ENCODE data around the gene SHE.

Gene SHE

GRCh38 chr1:154521695-154522094 is 19.5 kb upstream of the SHE start:
- H3K4me1 ChIP-seq (ENCODE audit: insufficient read depth, low read length, poor library complexity, severe bottlenecking), result no peaks in the 10 kb centered on the region
- H3K27me3 ChIP-seq (ENCODE audit: insufficient read depth, low read length, poor library complexity, severe bottlenecking), result no peaks in the 10 kb centered on the region
- no peaks in the 10 kb centered on the region for H4K20me1 ChIP-seq (ENCODE audit: insufficient read depth, low read length, poor library complexity, severe bottlenecking)
- no peaks in the 10 kb centered on the region for H3K9me3 ChIP-seq (ENCODE audit: insufficient read depth, low read depth, low read length)
- no peaks in the 10 kb centered on the region for H3K79me2 ChIP-seq (ENCODE audit: insufficient read depth, low read length)
- H3K9ac ChIP-seq (ENCODE audit: low read depth, low read length, poor library complexity, severe bottlenecking), result no peak overlapping the region
- H3F3A ChIP-seq (ENCODE audit: low read depth), result no peaks in the 10 kb centered on the region
- H2AFZ ChIP-seq (ENCODE audit: low read length), result no peak overlapping the region
- H3K4me3 ChIP-seq (ENCODE audit: low read length, poor library complexity, severe bottlenecking), result no peak overlapping the region
- no peaks in the 10 kb centered on the region for H3K36me3 ChIP-seq (ENCODE audit: insufficient read depth, low read length)
- no peak for TF ChIP-seq EZH2phosphoT487 (IDR thresholded peaks at IDR 0.05; ENCODE audit: borderline replicate concordance)
- TF ChIP-seq, protein P1, sequence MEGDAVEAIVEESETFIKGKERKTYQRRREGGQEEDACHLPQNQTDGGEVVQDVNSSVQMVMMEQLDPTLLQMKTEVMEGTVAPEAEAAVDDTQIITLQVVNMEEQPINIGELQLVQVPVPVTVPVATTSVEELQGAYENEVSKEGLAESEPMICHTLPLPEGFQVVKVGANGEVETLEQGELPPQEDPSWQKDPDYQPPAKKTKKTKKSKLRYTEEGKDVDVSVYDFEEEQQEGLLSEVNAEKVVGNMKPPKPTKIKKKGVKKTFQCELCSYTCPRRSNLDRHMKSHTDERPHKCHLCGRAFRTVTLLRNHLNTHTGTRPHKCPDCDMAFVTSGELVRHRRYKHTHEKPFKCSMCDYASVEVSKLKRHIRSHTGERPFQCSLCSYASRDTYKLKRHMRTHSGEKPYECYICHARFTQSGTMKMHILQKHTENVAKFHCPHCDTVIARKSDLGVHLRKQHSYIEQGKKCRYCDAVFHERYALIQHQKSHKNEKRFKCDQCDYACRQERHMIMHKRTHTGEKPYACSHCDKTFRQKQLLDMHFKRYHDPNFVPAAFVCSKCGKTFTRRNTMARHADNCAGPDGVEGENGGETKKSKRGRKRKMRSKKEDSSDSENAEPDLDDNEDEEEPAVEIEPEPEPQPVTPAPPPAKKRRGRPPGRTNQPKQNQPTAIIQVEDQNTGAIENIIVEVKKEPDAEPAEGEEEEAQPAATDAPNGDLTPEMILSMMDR (conservative IDR thresholded peaks at IDR 0.05; ENCODE audit: low read length), result no peak
- H3K4me2 ChIP-seq (ENCODE audit: low read depth, low read length, poor library complexity, severe bottlenecking), result no peak overlapping the region
- H3K9me2 ChIP-seq (replicated peaks; ENCODE audit: low read depth, low read length), result no peaks in the 10 kb centered on the region

DNA sequence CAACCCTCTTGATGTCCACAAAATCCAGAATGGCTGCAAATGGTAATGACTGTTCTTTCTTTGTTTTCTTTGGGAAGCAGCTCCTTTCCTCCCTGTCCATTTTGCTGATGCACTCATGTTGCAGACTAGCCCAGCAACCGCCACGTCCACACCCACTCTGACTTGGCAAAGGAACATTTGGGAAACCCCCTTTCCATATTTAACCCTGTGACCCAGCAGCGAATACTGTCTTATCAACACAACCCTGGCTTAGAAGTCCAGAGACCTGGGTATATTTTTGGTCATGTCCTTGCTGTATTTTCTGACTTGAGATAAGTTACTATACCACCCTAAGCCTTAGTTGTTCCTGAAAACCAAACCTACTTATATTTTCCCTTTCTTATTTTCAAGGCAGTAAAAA is 18.1 kb upstream of the SHE start:
- Histone ChIP-seq H3K4me1 (ENCODE audit: insufficient read depth, low read length, poor library complexity, severe bottlenecking) (no peaks in the 10 kb centered on the region), H3F3A (ENCODE audit: low read depth) (no peaks in the 10 kb centered on the region), H3K4me3 (ENCODE audit: low read length, poor library complexity, severe bottlenecking) (no peak overlapping the region), H3K79me2 (ENCODE audit: insufficient read depth, low read length) (no peaks in the 10 kb centered on the region), H3K36me3 (ENCODE audit: insufficient read depth, low read length) (no peaks in the 10 kb centered on the region), H2AFZ (ENCODE audit: low read length) (no peak overlapping the region), H3K9me2 (replicated peaks; ENCODE audit: low read depth, low read length) (no peaks in the 10 kb centered on the region), H3K9ac (ENCODE audit: low read depth, low read length, poor library complexity, severe bottlenecking) (no peak overlapping the region), H4K20me1 (ENCODE audit: insufficient read depth, low read length, poor library complexity, severe bottlenecking) (no peaks in the 10 kb centered on the region), H3K9me3 (ENCODE audit: insufficient read depth, low read depth, low read length) (no peaks in the 10 kb centered on the region), H3K4me2 (ENCODE audit: low read depth, low read length, poor library complexity, severe bottlenecking) (no peak overlapping the region), H3K27me3 (ENCODE audit: insufficient read depth, low read length, poor library complexity, severe bottlenecking) (no peaks in the 10 kb centered on the region)
- TF ChIP-seq, protein P1 (conservative IDR thresholded peaks at IDR 0.05; ENCODE audit: low read length), result no peak
- TF ChIP-seq EZH2phosphoT487 (IDR thresholded peaks at IDR 0.05; ENCODE audit: borderline replicate concordance), result no peak

DNA sequence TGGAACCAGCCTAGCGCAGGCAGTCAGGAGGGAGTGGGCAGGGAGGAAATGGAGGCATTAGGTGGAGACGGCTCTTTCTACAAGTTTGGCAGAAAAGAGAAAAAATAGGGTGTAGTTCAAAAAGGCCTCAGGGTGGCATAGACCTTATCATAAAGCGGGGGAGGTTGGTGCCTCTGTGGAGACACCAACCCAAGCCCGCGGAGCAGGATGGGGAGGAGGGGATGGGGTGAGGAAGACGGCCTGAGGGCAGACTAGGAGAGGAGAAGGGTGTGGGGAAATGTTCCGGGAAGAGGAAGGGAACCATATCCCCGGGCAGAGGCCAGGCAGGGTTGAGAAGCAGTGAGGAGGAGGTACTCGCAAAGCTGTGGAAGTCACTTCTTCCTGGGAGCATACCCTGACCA is 17.4 kb upstream of the SHE start:
- no peaks in the 10 kb centered on the region for H3K9me3 ChIP-seq (ENCODE audit: insufficient read depth, low read depth, low read length)
- H3K9me2 ChIP-seq (replicated peaks; ENCODE audit: low read depth, low read length), result no peaks in the 10 kb centered on the region
- no peaks in the 10 kb centered on the region for H3K27me3 ChIP-seq (ENCODE audit: insufficient read depth, low read length, poor library complexity, severe bottlenecking)
- no peak overlapping the region for H2AFZ ChIP-seq (ENCODE audit: low read length)
- no peak overlapping the region for H3K9ac ChIP-seq (ENCODE audit: low read depth, low read length, poor library complexity, severe bottlenecking)
- H3F3A ChIP-seq (ENCODE audit: low read depth), result no peaks in the 10 kb centered on the region
- no peaks in the 10 kb centered on the region for H3K79me2 ChIP-seq (ENCODE audit: insufficient read depth, low read length)
- no peak overlapping the region for H3K4me2 ChIP-seq (ENCODE audit: low read depth, low read length, poor library complexity, severe bottlenecking)
- no peak for TF ChIP-seq EZH2phosphoT487 (IDR thresholded peaks at IDR 0.05; ENCODE audit: borderline replicate concordance)
- TF ChIP-seq, protein P1 (conservative IDR thresholded peaks at IDR 0.05; ENCODE audit: low read length), result no peak
- no peaks in the 10 kb centered on the region for H4K20me1 ChIP-seq (ENCODE audit: insufficient read depth, low read length, poor library complexity, severe bottlenecking)
- no peaks in the 10 kb centered on the region for H3K4me1 ChIP-seq (ENCODE audit: insufficient read depth, low read length, poor library complexity, severe bottlenecking)
- no peak overlapping the region for H3K4me3 ChIP-seq (ENCODE audit: low read length, poor library complexity, severe bottlenecking)
- H3K36me3 ChIP-seq (ENCODE audit: insufficient read depth, low read length), result no peaks in the 10 kb centered on the region

All from Loucy (cell line).